ENCODE results near the gene OTUD5. TPM values are rescaled to one million over a fixed set of nuclear protein-coding genes. Genes with fewer than 3 reads are reported as not detected.
"Not testable (repeated sequence)": the region's sequence is repeated elsewhere in the genome, so short reads cannot be mapped to it uniquely, and the experiment has no call there.

Gene OTUD5
- total RNA-seq, 2 experiments from 2014 or later, result 60.7 to 62.4 TPM

DNA sequence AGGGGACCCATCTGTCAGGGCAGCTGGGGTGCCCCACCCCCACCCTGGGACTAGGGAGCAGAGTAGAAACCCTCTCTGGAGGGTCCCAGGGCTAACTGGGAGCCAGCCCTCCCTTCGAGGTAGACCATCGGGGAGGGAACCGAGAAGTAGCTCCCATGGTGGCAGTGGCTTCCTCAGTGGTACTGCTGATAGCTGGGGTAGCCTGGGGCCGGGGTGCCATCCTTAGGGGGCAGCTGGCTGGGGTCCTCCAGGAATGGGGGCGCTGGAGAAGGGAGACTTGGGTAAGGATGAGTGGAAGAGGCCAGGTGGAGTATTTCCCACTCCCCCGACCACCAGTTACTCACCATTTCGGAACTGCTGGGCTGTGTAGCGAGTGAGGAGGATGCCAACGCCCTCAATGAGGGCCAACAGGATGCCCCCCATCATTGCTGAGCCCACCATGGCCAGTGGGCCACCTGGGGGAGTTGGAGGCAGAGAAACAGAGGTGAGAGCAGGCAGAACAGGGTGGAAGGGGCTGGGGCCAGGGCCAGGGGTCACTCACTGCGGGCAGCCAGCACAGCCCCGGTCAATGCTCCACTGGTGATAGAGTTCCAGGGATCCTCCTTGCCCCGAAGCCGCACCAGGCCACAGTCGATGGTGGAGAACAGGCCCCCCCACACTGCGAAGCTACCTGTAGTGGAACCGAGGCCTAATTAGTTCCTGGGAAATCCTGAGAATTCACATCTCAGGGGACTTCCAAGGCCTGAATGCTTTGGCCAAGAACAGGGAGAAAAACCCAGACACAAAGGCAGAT lies 63.7 kb downstream of the OTUD5 start:
- H3K27me3 Mint-ChIP-seq, result peaks cover 4% of the 10 kb centered on the region
- DNase-seq (no peak), ATAC-seq (ENCODE audit: low read depth) (no peak)
- H3K4me3 Mint-ChIP-seq, result no peak overlapping the region
- peaks cover 18% of the 10 kb centered on the region for H3K4me1 Mint-ChIP-seq
- no peak overlapping the region for H3K27ac Mint-ChIP-seq
- POLR2A ChIA-PET, result no interaction called here
- peaks cover 4% of the 10 kb centered on the region for H3K36me3 Mint-ChIP-seq
- no peaks in the 10 kb centered on the region for H3K9me3 Mint-ChIP-seq

DNA sequence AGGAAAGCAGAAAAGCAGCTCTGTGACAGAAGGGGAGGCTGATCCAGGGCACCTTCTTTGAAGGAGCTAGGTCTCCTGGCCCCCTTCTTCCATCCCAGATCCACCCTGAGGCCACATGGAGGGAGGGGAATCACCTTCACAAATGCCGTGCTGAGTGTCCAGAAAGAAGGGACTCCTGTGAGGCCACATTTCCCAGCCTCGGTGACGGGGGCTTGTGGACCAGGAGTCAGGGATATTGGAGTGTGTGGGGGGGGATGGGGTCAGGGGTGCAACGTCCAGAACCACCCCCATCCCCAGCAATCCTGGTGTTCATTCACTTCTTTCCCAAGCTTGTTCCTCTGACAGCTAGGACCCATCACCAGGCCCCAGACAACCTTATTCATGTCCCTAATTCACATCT lies 64.5 kb downstream of the OTUD5 start:
- H3K36me3 Mint-ChIP-seq, result peaks cover 4% of the 10 kb centered on the region
- ATAC-seq (ENCODE audit: low read depth), result no peak
- H3K9me3 Mint-ChIP-seq, result no peaks in the 10 kb centered on the region
- H3K27me3 Mint-ChIP-seq, result peaks cover 4% of the 10 kb centered on the region
- H3K27ac Mint-ChIP-seq, result no peak overlapping the region
- peak overlapping the region; percentile 35 for H3K4me3 Mint-ChIP-seq
- DNase-seq, result no peak
- H3K4me1 Mint-ChIP-seq, result peaks cover 18% of the 10 kb centered on the region
- POLR2A ChIA-PET, result interaction anchor here (0.6 to 0.8 kb wide), 2 partner anchors 56 to 217 kb away, joined by 3 read pairs; no protein-coding TSS in a partner anchor

DNA sequence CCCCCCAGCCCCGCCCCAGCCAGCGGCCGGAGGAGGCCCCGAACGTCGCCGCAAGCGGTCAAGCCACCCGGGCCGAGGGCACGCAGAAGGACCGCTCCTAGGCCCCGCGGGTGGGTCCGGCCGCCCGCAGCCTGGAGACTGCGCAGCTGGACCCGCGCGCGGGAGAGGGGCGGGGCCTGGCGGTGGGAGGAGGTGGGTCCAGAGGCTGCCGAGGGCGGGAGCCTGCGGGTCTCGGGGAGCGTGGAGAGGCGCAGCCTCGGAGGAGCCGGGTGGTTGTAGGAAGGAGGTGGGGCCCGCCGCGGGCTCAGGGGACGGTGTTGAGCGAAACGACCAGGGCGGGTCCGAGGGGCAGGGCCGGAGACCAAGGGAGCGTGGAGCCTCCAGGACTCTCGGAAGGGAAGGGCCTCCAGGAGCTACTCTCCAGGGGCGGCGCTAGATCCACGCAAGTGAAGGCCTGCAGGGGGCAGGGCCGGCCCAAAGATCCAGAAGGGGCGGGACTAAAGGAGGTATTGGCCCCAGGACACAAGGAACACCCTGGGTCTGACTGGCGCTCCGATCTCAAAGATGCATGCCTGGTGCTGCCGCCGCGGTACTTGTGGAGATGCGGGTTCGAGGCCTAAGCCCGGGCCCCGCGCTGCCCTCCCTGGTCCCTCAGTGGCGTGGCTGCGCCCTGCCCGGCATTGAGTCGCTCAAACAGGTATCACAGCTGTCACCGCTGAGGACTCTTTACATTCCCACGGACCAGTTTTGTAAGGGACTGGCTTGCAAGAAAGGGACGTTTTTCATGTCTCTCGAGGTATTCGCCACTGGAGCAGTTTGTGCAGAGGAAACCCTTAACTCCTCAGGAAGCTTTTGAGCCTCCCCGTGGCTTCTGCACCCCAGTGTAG lies 65.8 kb downstream of the OTUD5 start:
- Mint-ChIP-seq H3K36me3 (peaks cover 4% of the 10 kb centered on the region), H3K27me3 (peaks cover 4% of the 10 kb centered on the region), H3K4me1 (peaks cover 16% of the 10 kb centered on the region), H3K4me3 (peak overlapping the region; percentile 95), H3K27ac (peak overlapping the region; percentile 54), H3K9me3 (no peaks in the 10 kb centered on the region)
- POLR2A ChIA-PET, result interaction anchor here (0.6 to 1.9 kb wide), 6 partner anchors 20 to 352 kb away, joined by 3 to 9 read pairs (median 4); partner anchors contain the start of genes SLC35A2 and SUV39H1
- ATAC-seq (ENCODE audit: low read depth), result peak; percentile 88
- peak; percentile 80 for DNase-seq

DNA sequence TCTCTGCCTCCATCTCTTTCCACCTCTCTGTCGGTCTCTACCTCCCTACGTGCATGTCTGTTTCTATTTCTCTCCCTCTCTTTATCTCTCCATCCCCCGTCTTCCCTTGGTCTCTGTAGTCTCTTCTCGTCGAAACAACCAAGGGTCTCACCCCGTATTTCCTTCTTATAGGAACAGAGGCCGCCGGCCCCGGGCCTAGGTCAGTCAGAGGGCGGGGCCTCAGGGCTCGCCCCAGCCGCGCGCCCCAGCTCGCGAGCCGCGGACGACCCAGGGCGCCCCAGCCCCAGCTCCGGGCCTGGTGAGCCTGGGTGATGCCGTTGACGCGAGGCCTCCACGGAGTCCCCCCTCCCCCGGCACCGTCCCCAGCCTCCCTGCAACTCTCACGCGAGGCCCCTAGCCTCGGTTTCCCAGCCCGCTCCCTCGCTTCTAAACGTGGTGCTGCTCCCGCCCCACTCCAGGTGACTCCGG lies 66.4 kb downstream of the OTUD5 start:
- Mint-ChIP-seq H3K9me3 (no peaks in the 10 kb centered on the region), H3K4me1 (peaks cover 13% of the 10 kb centered on the region), H3K36me3 (peaks cover 4% of the 10 kb centered on the region), H3K27ac (peak overlapping the region; percentile 86), H3K27me3 (peaks cover 4% of the 10 kb centered on the region), H3K4me3 (peak overlapping the region; percentile 95)
- POLR2A ChIA-PET, result interaction anchor here (0.9 to 1.9 kb wide), 5 partner anchors 21 to 351 kb away, joined by 3 to 9 read pairs (median 3); partner anchors contain the start of gene SLC35A2
- DNase-seq (no peak), ATAC-seq (ENCODE audit: low read depth) (peak; percentile 14)

DNA sequence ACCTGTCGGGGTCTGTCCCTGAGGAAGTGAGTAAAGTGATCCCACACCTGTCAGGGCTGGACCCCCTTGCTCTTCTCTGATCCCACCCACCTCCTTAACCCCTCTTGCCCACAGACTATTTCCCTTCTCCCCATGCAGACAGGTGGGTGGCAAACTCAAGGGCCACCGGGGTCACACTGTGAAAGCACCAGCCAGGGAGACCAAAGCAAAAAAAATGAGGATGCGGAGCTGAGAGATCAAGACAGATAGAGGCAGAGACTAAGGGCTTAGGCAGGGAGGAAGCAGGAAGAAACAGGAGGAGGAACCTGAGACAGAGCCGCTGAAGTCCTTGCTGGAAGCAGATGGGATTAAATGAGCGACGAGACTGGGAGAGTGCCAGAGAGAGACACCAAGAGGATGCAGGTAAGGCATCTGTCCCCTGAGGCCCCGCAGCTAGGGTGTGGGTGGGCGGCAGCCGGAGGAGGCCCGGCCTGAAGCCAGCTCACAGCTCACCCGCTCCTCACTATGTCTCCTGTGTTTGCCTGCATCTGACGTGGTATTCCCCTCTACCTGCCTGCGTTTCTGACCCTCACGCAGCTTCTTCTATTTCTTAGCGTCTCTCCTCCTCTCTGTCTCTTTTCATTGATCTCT lies 67.0 kb downstream of the OTUD5 start:
- Mint-ChIP-seq H3K9me3 (no peaks in the 10 kb centered on the region), H3K36me3 (peaks cover 3% of the 10 kb centered on the region), H3K27me3 (peaks cover 4% of the 10 kb centered on the region), H3K27ac (peak overlapping the region; percentile 86), H3K4me3 (peak overlapping the region; percentile 95), H3K4me1 (peaks cover 12% of the 10 kb centered on the region)
- POLR2A ChIA-PET, result interaction anchor here (1.0 to 1.9 kb wide), 2 partner anchors 47 to 48 kb away, joined by 3 to 5 read pairs; no protein-coding TSS in a partner anchor
- DNase-seq, result no peak
- ATAC-seq (ENCODE audit: low read depth), result no peak

DNA sequence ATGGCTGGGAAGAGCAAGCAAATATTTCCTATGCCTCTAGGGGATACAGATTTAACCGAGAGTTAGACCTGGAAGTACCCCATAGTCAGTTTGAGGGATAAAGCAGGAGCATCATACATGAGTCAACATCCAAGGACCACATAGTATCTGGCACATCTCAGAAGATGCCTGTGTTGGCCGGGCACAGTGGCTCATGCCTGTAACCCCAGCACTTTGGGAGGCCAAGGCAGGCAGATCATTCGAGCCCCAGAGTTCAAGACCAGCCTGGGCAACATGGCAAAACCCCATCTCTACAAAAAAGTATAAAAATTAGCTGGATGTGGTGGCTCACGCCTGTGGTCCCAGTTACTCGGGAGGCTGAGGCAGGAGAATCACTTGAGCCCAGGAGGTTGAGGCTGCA lies 70.8 kb downstream of the OTUD5 start:
- H3K4me1 Mint-ChIP-seq; POLR2A ChIA-PET; H3K4me3 Mint-ChIP-seq; H3K36me3 Mint-ChIP-seq; H3K9me3 Mint-ChIP-seq; DNase-seq; H3K27me3 Mint-ChIP-seq; H3K27ac Mint-ChIP-seq; ATAC-seq (ENCODE audit: low read depth): not testable (repeated sequence)

DNA sequence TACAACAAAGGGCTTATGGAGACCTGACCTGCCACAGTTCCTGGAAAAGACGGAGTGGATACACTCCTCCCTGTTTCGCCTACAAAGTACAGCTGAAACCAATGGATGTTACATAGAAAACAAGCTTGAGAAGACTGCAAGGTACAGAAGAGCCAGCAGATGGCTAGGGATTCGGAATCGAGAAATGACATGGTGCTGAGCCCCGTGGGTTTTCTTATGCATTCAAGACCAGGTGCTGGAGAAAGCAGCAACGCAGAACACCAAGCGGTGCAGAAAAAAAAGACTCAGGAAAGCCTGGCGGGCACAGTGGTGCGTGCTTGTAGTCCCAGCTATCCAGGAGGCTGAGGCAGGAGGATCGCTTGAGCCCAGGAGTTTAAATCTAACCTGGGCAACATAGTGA lies 73.7 kb downstream of the OTUD5 start:
- H3K36me3 Mint-ChIP-seq, result no peaks in the 10 kb centered on the region
- no peaks in the 10 kb centered on the region for H3K4me1 Mint-ChIP-seq
- ATAC-seq (ENCODE audit: low read depth) (no peak), DNase-seq (no peak)
- H3K4me3 Mint-ChIP-seq, result no peak overlapping the region
- no peak overlapping the region for H3K27ac Mint-ChIP-seq
- POLR2A ChIA-PET, result no interaction called here
- H3K9me3 Mint-ChIP-seq, result no peaks in the 10 kb centered on the region
- H3K27me3 Mint-ChIP-seq, result peaks cover 2% of the 10 kb centered on the region

DNA sequence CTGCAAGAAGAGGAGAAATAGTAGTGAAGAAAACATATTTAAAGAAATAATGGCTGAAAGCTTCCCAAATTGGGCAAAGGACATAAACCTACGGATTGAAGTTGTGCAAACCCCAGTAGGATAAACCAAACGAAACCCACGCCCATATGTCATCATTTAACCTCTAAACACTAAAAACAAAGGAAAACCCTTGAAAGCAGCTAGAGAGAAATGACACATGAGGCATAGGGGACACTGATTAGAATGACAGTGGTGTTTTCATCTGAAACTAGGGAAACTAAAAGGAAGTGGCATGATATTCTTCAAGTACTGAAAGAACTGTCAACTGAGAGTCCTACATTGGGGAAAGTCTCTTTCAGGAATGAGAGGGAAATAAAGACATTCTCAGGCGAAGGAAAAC lies 80.5 kb downstream of the OTUD5 start:
- DNase-seq; H3K4me1 Mint-ChIP-seq; H3K27ac Mint-ChIP-seq; ATAC-seq (ENCODE audit: low read depth); H3K4me3 Mint-ChIP-seq; H3K36me3 Mint-ChIP-seq; POLR2A ChIA-PET; H3K9me3 Mint-ChIP-seq; H3K27me3 Mint-ChIP-seq: not testable (repeated sequence)

Other genes with a start within 250 kb of the OTUD5 start
- gene GLOD5, start 195.9 kb downstream of the OTUD5 start, total RNA-seq, result not detected
- gene GATA1, start 171.0 kb downstream of the OTUD5 start, total RNA-seq, result not detected
- gene HDAC6, start 155.5 kb downstream of the OTUD5 start, total RNA-seq, result 100 to 1,000 TPM; 107 to 113 TPM
- gene ERAS, start 131.1 kb downstream of the OTUD5 start, total RNA-seq, result not detected
- gene PCSK1N, start 122.0 kb downstream of the OTUD5 start, total RNA-seq, result 1 to 10 TPM in 1 of 2 experiments, under 1 TPM in 1; 0.68 to 1.2 TPM
- gene TIMM17B, start 59.8 kb downstream of the OTUD5 start, total RNA-seq, result 10 to 100 TPM; 39.2 to 44.5 TPM
- gene PQBP1, start 59.7 kb downstream of the OTUD5 start, total RNA-seq, result 10 to 100 TPM; 58.2 to 61.0 TPM
- gene SLC35A2, start 46.0 kb downstream of the OTUD5 start, total RNA-seq, result 10 to 100 TPM; 12.7 to 14.1 TPM
- gene PIM2, start 38.6 kb downstream of the OTUD5 start, total RNA-seq, result 10 to 100 TPM; 63.1 to 63.2 TPM
- 1 to 10 TPM; 5.6 to 5.9 TPM for gene KCND1, start 14.2 kb upstream of the OTUD5 start, total RNA-seq
- 100 to 1,000 TPM; 116 to 123 TPM for gene GRIPAP1, start 44.7 kb upstream of the OTUD5 start, total RNA-seq
- gene TFE3, start 85.8 kb upstream of the OTUD5 start, total RNA-seq, result 10 to 100 TPM; 26.1 to 29.0 TPM
- 1 to 10 TPM; 9.0 to 9.1 TPM for gene CCDC120, start 101.4 kb upstream of the OTUD5 start, total RNA-seq
- 10 to 100 TPM; 23.8 to 23.9 TPM for gene PRAF2, start 116.4 kb upstream of the OTUD5 start, total RNA-seq
- gene WDR45, start 122.3 kb upstream of the OTUD5 start, total RNA-seq, result 10 to 100 TPM; 53.4 to 55.1 TPM
- gene GPKOW, start 166.1 kb upstream of the OTUD5 start, total RNA-seq, result 10 to 100 TPM; 27.5 to 27.6 TPM
- 1 to 10 TPM in 1 of 2 experiments, under 1 TPM in 1; 0.91 to 1.1 TPM for gene MAGIX, start 205.2 kb upstream of the OTUD5 start, total RNA-seq
- gene PLP2, start 214.3 kb upstream of the OTUD5 start, total RNA-seq, result 10 to 100 TPM; 47.5 to 50.4 TPM
- gene PRICKLE3, start 228.8 kb upstream of the OTUD5 start, total RNA-seq, result 10 to 100 TPM; 16.1 to 16.7 TPM
- 1 to 10 TPM; 2.6 to 3.6 TPM for gene SYP, start 242.6 kb upstream of the OTUD5 start, total RNA-seq